Posterior vena cava (tissue), 2 donors: ENCODE results near the gene IDUA. TPM values are rescaled to one million over a fixed set of nuclear protein-coding genes. Genes with fewer than 3 reads are reported as not detected.

Source experiments
- DNase-seq: peaks from one replicate; pipeline ENCODE4 v3.0.0-alpha.2; 2020; ENCODE audit warnings: low spot score
- intact Hi-C, 2 donors: fragments of 100-400 bp; cut with DNase I; formaldehyde crosslinking; loops; one replicate each; pipeline versions ENCODE4 v1.14.1 to v1.14.2; 2022 to 2023
- total RNA-seq, 2 donors: library from RNA; stranded (reverse); fragmentation: NEBNext Ultra II Directional; extraction: Animal tissue kit (Norgen Biotek cat#: 25700); gene quantifications; one replicate each; pipeline ENCODE4 v1.2.1, GENCODE V29; 2021
- donor health status: DM: yes; HTN: yes; CAD: no.
- donor health status: DM: yes; HTN: yes; CAD: no.

Gene IDUA
- total RNA-seq, 2 donors from 2014 or later = 19.0 to 29.0 TPM

- intact Hi-C loops = loop anchor here in 1 of 2 donors (2.0 kb wide), 1 partner anchor 73 kb away; no protein-coding TSS in a partner anchor
Measured at GRCh38 chr4:1009542-1010394, 22.9 kb downstream of the IDUA start.

GRCh38 chr4:1010395-1011021 is 23.7 kb downstream of the IDUA start:
- intact Hi-C loops = no loop called here

More at GRCh38 chr4:1009542-1010394, 22.9 kb downstream of the IDUA start:
- DNase-seq = peak; percentile 90

GRCh38 chr4:1011022-1011665 is 24.3 kb downstream of the IDUA start, which contains the start of gene FGFRL1:
TSS of gene FGFRL1 (plus strand) at chr4:1011626. CDS start at chr4:1012486, 860 bp downstream.
- intact Hi-C loops = no loop called here
- DNase-seq = peak; percentile 97

More at GRCh38 chr4:1010395-1011021, 23.7 kb downstream of the IDUA start:
- peak; percentile 95 for DNase-seq

- intact Hi-C loops = no loop called here
- DNase-seq = no peak
Measured at GRCh38 chr4:1011666-1012033, 24.8 kb downstream of the IDUA start.

- DNase-seq = no peak
- intact Hi-C loops = no loop called here
Measured at GRCh38 chr4:1012034-1012739, 25.3 kb downstream of the IDUA start.

GRCh38 chr4:1013225-1014073 is 26.6 kb downstream of the IDUA start:
- intact Hi-C loops = no loop called here
- DNase-seq = no peak

- no peak for DNase-seq
- intact Hi-C loops = no loop called here
Measured at GRCh38 chr4:1014291-1015167, 27.7 kb downstream of the IDUA start.

- intact Hi-C loops = no loop called here
- DNase-seq = no peak
Measured at GRCh38 chr4:1015179-1015578, 28.3 kb downstream of the IDUA start.

- no peak for DNase-seq
- intact Hi-C loops = no loop called here
Measured at GRCh38 chr4:1015746-1016145, 28.9 kb downstream of the IDUA start.

- intact Hi-C loops = no loop called here
Measured at GRCh38 chr4:1017211-1017610, 30.4 kb downstream of the IDUA start.

GRCh38 chr4:1017706-1018105 is 30.9 kb downstream of the IDUA start:
- intact Hi-C loops = no loop called here
- DNase-seq = no peak

More at GRCh38 chr4:1017211-1017610, 30.4 kb downstream of the IDUA start:
- no peak for DNase-seq

- DNase-seq = no peak
- intact Hi-C loops = no loop called here
Measured at GRCh38 chr4:1018147-1019020, 31.5 kb downstream of the IDUA start.

GRCh38 chr4:1019320-1019719 is 32.5 kb downstream of the IDUA start:
- intact Hi-C loops = no loop called here
- DNase-seq = no peak

- intact Hi-C loops = no loop called here
Measured at GRCh38 chr4:1019729-1020470, 33.1 kb downstream of the IDUA start.

GRCh38 chr4:1021386-1022050 is 34.7 kb downstream of the IDUA start:
- DNase-seq = no peak
- intact Hi-C loops = no loop called here

More at GRCh38 chr4:1019729-1020470, 33.1 kb downstream of the IDUA start:
- no peak for DNase-seq
